Kasumi-1 (cell line): ENCODE measurements around the gene FTL.

Experiments
- DNase-seq, 2 experiments: peaks; one replicate each; lab custom pipeline; 2025; lab: John Stamatoyannopoulos, UW

The FTL gene

GRCh38 chr19:48966541-48967345, 1.6 kb downstream of the FTL start:
- DNase-seq: peak in 1 of 2 experiments; percentile 15

- peak; percentile 25 to 50 for DNase-seq
Measured at GRCh38 chr19:48967346-48968178, 2.5 kb downstream of the FTL start.

GRCh38 chr19:48968179-48968661, 3.1 kb downstream of the FTL start:
- peak in 1 of 2 experiments; percentile 27 for DNase-seq

- DNase-seq: no peak
Measured at GRCh38 chr19:48968813-48969218, 3.7 kb downstream of the FTL start.

- peak; percentile 33 to 45 for DNase-seq
Measured at GRCh38 chr19:48969276-48970138, 4.4 kb downstream of the FTL start.

- DNase-seq: no peak
Measured at GRCh38 chr19:48970139-48970766, 5.1 kb downstream of the FTL start.

GRCh38 chr19:48970923-48971395, 5.8 kb downstream of the FTL start:
- peak; percentile 89 to 93 for DNase-seq

- peak; percentile 71 to 74 for DNase-seq
Measured at GRCh38 chr19:48975947-48976847, 11.1 kb downstream of the FTL start.

- no peak for DNase-seq
Measured at GRCh38 chr19:48977061-48977460, 12.0 kb downstream of the FTL start.

GRCh38 chr19:48982280-48982679, 17.2 kb downstream of the FTL start:
- DNase-seq: no peak

- DNase-seq: no peak
Measured at GRCh38 chr19:48985711-48986110, 20.6 kb downstream of the FTL start.

- no peak for DNase-seq
Measured at GRCh38 chr19:48986211-48986610, 21.1 kb downstream of the FTL start.

- no peak for DNase-seq
Measured at GRCh38 chr19:48987323-48987722, 22.2 kb downstream of the FTL start.

GRCh38 chr19:48988286-48988685, 23.2 kb downstream of the FTL start:
- DNase-seq: no peak

- no peak for DNase-seq
Measured at GRCh38 chr19:48988860-48989259, 23.8 kb downstream of the FTL start.

- no peak for DNase-seq
Measured at GRCh38 chr19:48989701-48990291, 24.7 kb downstream of the FTL start.

- no peak for DNase-seq
Measured at GRCh38 chr19:48990400-48990799, 25.3 kb downstream of the FTL start.

GRCh38 chr19:48991011-48991609, 26.0 kb downstream of the FTL start:
- DNase-seq: no peak

- DNase-seq: peak; percentile 77 to 86
Measured at GRCh38 chr19:48991873-48992580, 26.9 kb downstream of the FTL start.
